H9 (cell line): Measurements from ENCODE around the gene CCDC148. TPM values are rescaled to one million over a fixed set of nuclear protein-coding genes. Genes with fewer than 3 reads are reported as not detected.
"Not testable (repeated sequence)": the region's sequence is repeated elsewhere in the genome, so short reads cannot be mapped to it uniquely, and the experiment has no call there.

Experiments used
- DNase-seq: peaks from one replicate; pipeline ENCODE4 v3.0.0-alpha.2; 2017
- H2AFZ ChIP-seq: one replicate; pipeline ENCODE4 v1.6.1; 2013; ENCODE audit warnings: mild to moderate bottlenecking, low read length, control low read depth, moderate library complexity
- H2AK5ac ChIP-seq: 2 replicates; pipeline ENCODE4 v1.6.1; 2013; ENCODE audit warnings: low read length, control low read depth, mixed read lengths; ENCODE audit not compliant: insufficient read length
- H2BK120ac ChIP-seq: one replicate; pipeline ENCODE4 v1.6.1; 2013; ENCODE audit warnings: low read depth, mild to moderate bottlenecking, low read length, control low read depth, inconsistent platforms; ENCODE audit not compliant: poor library complexity, severe bottlenecking
- H2BK12ac ChIP-seq: 2 replicates; pipeline ENCODE4 v1.6.1; 2013; ENCODE audit warnings: low read length, control low read depth, mixed read lengths, low read depth; ENCODE audit not compliant: insufficient read length
- H2BK15ac ChIP-seq: 2 replicates; pipeline ENCODE4 v1.6.1; 2013; ENCODE audit warnings: low read depth, low read length, control low read depth
- H2BK20ac ChIP-seq: one replicate; pipeline ENCODE4 v1.6.1; 2013; ENCODE audit warnings: low read depth, mild to moderate bottlenecking, low read length, control low read depth, inconsistent platforms; ENCODE audit not compliant: poor library complexity, severe bottlenecking
- H2BK5ac ChIP-seq: 2 replicates; pipeline ENCODE4 v1.6.1; 2013; ENCODE audit warnings: low read length, control low read depth, mixed read lengths; ENCODE audit not compliant: insufficient read length
- H3K14ac ChIP-seq: 2 replicates; pipeline ENCODE4 v1.6.1; 2013; ENCODE audit warnings: low read length, control low read depth; ENCODE audit not compliant: insufficient read depth
- H3K18ac ChIP-seq: 2 replicates; pipeline ENCODE4 v1.6.1; 2013; ENCODE audit warnings: low read depth, mild to moderate bottlenecking, mixed read lengths, low read length, control low read depth; ENCODE audit not compliant: insufficient read length
- H3K23ac ChIP-seq: 2 replicates; pipeline ENCODE4 v1.6.1; 2013; ENCODE audit warnings: low read length, control low read depth, mixed read lengths, low read depth; ENCODE audit not compliant: insufficient read length
- H3K23me2 ChIP-seq: 2 replicates; pipeline ENCODE4 v1.6.1; 2013; ENCODE audit warnings: low read depth, mild to moderate bottlenecking, mixed read lengths, low read length, control low read depth; ENCODE audit not compliant: insufficient read length, poor library complexity, severe bottlenecking
- H3K27ac ChIP-seq: 2 replicates; pipeline ENCODE4 v1.5.1; 2013; ENCODE audit warnings: low read length, control low read depth, mixed read lengths, low read depth; ENCODE audit not compliant: insufficient read length
- H3K27me3 ChIP-seq: 2 replicates; pipeline ENCODE4 v1.6.1; 2013; ENCODE audit warnings: low read length, control low read depth, inconsistent platforms; ENCODE audit not compliant: insufficient read depth
- H3K4ac ChIP-seq: 2 replicates; pipeline ENCODE4 v1.6.1; 2013; ENCODE audit warnings: low read depth, mild to moderate bottlenecking, control low read depth, inconsistent platforms, low read length, moderate library complexity
- H3K4me1 ChIP-seq: 2 replicates; pipeline ENCODE4 v1.6.1; 2013; ENCODE audit warnings: low read length, control low read depth, inconsistent platforms; ENCODE audit not compliant: insufficient read depth
- H3K4me2 ChIP-seq: 2 replicates; pipeline ENCODE4 v1.6.1; 2013; ENCODE audit warnings: low read length, control low read depth, mixed read lengths; ENCODE audit not compliant: insufficient read length, insufficient read depth
- H3K56ac ChIP-seq: 2 replicates; pipeline ENCODE4 v1.6.1; 2013; ENCODE audit warnings: low read depth, mild to moderate bottlenecking, mixed read lengths, low read length, control low read depth; ENCODE audit not compliant: insufficient read length
- H3K79me1 ChIP-seq: 2 replicates; pipeline ENCODE4 v1.6.1; 2013; ENCODE audit warnings: low read depth, mild to moderate bottlenecking, moderate library complexity, low read length, control low read depth, inconsistent platforms; ENCODE audit not compliant: insufficient read depth, poor library complexity, severe bottlenecking
- H3K79me2 ChIP-seq: 2 replicates; pipeline ENCODE4 v1.6.1; 2013; ENCODE audit warnings: low read length, control low read depth, inconsistent platforms; ENCODE audit not compliant: insufficient read depth
- H3K9ac ChIP-seq: 2 replicates; pipeline ENCODE4 v1.6.1; 2013; ENCODE audit warnings: low read length, control low read depth, mixed read lengths; ENCODE audit not compliant: insufficient read length; ENCODE audit errors: extremely low read depth
- H3K9me3 ChIP-seq: one replicate; pipeline ENCODE4 v1.6.1; 2013; ENCODE audit warnings: low read depth, low read length, inconsistent platforms; ENCODE audit not compliant: control insufficient read depth
- H3T11ph ChIP-seq: one replicate; pipeline ENCODE4 v1.6.1; 2013; ENCODE audit warnings: mild to moderate bottlenecking, low read length, control low read depth, inconsistent platforms
- H4K20me1 ChIP-seq: one replicate; pipeline ENCODE4 v1.6.1; 2013; ENCODE audit not compliant: control insufficient read depth, insufficient read length, insufficient read depth
- H4K5ac ChIP-seq: 2 replicates; pipeline ENCODE4 v1.6.1; 2013; ENCODE audit warnings: low read depth, mild to moderate bottlenecking, mixed read lengths, low read length, control low read depth; ENCODE audit not compliant: insufficient read length
- H4K8ac ChIP-seq: replicated peaks from 2 replicates; pipeline ENCODE4 v1.6.1; 2013; ENCODE audit warnings: low read length, control low read depth, mixed read lengths, low read depth; ENCODE audit not compliant: insufficient read length
- H4K91ac ChIP-seq: 2 replicates; pipeline ENCODE4 v1.6.1; 2013; ENCODE audit warnings: low read depth, mild to moderate bottlenecking, moderate library complexity, mixed read lengths, low read length, control low read depth; ENCODE audit not compliant: insufficient read length
- H3K27ac Mint-ChIP-seq, 3 experiments: 2 replicates in 2 of 3; 3 replicates in 1 of 3; pipeline ENCODE4 v1.8.0; 2020 to 2021; ENCODE audit warnings: mixed read lengths in 3 of 3, mild to moderate bottlenecking in 1 of 3, moderate library complexity in 1 of 3
- H3K27me3 Mint-ChIP-seq: 2 replicates; pipeline ENCODE4 v1.8.0; 2021; ENCODE audit warnings: low read depth, mild to moderate bottlenecking, moderate library complexity, mixed read lengths
- H3K36me3 Mint-ChIP-seq, 3 experiments: 2 replicates in 2 of 3; 3 replicates in 1 of 3; pipeline ENCODE4 v1.8.0; 2020 to 2021; ENCODE audit warnings: low read depth in 3 of 3, mixed read lengths in 3 of 3; ENCODE audit not compliant: insufficient read depth in 1 of 3
- H3K4me1 Mint-ChIP-seq, 2 experiments: 2 replicates each; pipeline ENCODE4 v1.8.0; 2020; ENCODE audit warnings: mixed read lengths in 2 of 2
- H3K4me3 Mint-ChIP-seq, 2 experiments: 2 replicates in 1 of 2; 3 replicates in 1 of 2; pipeline ENCODE4 v1.8.0; 2020 to 2021; ENCODE audit warnings: mild to moderate bottlenecking in 2 of 2, mixed read lengths in 2 of 2, moderate library complexity in 1 of 2
- H3K9me3 Mint-ChIP-seq, 2 experiments: 2 replicates in 1 of 2; 3 replicates in 1 of 2; pipeline ENCODE4 v1.8.0; 2020; ENCODE audit warnings: mild to moderate bottlenecking in 2 of 2, mixed read lengths in 2 of 2, moderate library complexity in 1 of 2
- WGBS: extraction: QIAGEN DNeasy Blood & Tissue Kit; methylation state at CpG from one replicate; pipeline ENCODE4 v1.1.7; 2013; ENCODE audit warnings: missing lambda C conversion rate, low lambda C conversion rate, mixed read lengths; ENCODE audit not compliant: insufficient read length; ENCODE audit errors: extremely low coverage; 5-methylcytosine and 5-hydroxymethylcytosine counted together
- total RNA-seq: library from RNA; stranded (reverse); gene quantifications from 2 replicates; pipeline ENCODE4 v1.2.1, GENCODE V29; 2021

CCDC148 gene
- total RNA-seq, 1 experiment from 2014 or later, result 1.5 TPM

DNA sequence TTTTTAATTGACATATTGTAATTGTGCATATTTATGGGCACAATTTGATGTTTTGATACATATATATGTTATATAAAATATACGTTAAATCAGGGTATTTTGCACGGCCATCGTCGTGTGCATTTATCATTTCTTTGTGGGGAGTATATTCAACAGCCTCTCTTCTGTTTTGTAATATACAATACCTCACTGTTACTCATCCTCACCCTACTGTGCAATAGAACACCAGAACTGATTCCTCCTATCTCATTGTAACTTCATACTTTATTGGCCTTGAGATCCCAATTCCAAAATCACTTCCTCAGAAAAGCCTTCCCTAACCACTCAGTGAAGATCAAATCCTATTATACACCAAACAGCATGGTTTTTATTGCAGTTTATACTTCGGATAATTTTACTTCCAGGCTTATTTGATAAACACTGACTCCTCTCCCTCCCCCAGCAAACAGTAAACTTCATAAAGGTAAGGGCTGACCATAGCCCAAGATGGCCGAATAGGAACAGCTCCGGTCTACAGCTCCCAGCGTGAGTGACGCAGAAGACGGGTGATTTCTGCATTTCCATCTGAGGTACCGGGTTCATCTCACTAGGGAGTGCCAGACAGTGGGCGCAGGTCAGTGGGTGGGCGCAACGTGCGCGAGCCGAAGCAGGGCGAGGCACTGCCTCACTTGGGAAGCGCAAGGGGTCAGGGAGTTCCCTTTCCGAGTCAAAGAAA lies 105.6 kb downstream of the CCDC148 start:
- not testable (repeated sequence) for H4K8ac ChIP-seq, H2BK5ac ChIP-seq, H4K91ac ChIP-seq, H3K27ac ChIP-seq, H3K14ac ChIP-seq, DNase-seq, H2BK20ac ChIP-seq, H2BK12ac ChIP-seq, H3K79me1 ChIP-seq, H4K5ac ChIP-seq, H4K20me1 ChIP-seq, H3K4ac ChIP-seq, H3T11ph ChIP-seq, H2AFZ ChIP-seq, H3K27me3 ChIP-seq, H3K18ac ChIP-seq, H3K27me3 Mint-ChIP-seq, H3K4me1 ChIP-seq, H3K56ac ChIP-seq, H3K4me2 ChIP-seq, H3K23me2 ChIP-seq, H3K9me3 ChIP-seq, H2AK5ac ChIP-seq, H2BK15ac ChIP-seq, H3K23ac ChIP-seq, H3K9ac ChIP-seq, H2BK120ac ChIP-seq, H3K79me2 ChIP-seq
- H3K4me3 Mint-ChIP-seq, result peak overlapping the region; percentile 51 to 61; a peak in 4 of 5 replicates
- H3K27ac Mint-ChIP-seq, result peak overlapping the region in 2 of 3 experiments; percentile 16 to 93; a peak in 3 of 7 replicates
- H3K4me1 Mint-ChIP-seq, result peaks cover 5 to 10% of the 10 kb centered on the region in 2 experiments; a peak in 3 of 4 replicates
- H3K36me3 Mint-ChIP-seq, result peaks cover 2 to 11% (median 8%) of the 10 kb centered on the region in 3 experiments; a peak in 6 of 7 replicates
- peaks cover 8 to 11% of the 10 kb centered on the region in 2 experiments; a peak in 4 of 5 replicates for H3K9me3 Mint-ChIP-seq
- no CpG with 5 or more reads among the region's 20 CpGs for WGBS
